PC-9 (cell line): Measurements from ENCODE around the gene B3GALNT1.

ENCODE experiments used
- EZH2 ChIP-seq: fragments of 200-600 bp; sonication (generic); IDR thresholded peaks from 2 replicates; pipeline ENCODE4 v1.8.0; 2017; ENCODE audit warnings: antibody characterized with exemption, low read depth
- TF ChIP-seq, protein P1 (sequence below): fragments of 200-600 bp; sonication (generic); conservative IDR thresholded peaks from 2 replicates; pipeline ENCODE4 v1.6.1; 2017; ENCODE audit warnings: mixed run types, antibody characterized with exemption, mild to moderate bottlenecking, moderate library complexity

- TF ChIP-seq, protein P1, sequence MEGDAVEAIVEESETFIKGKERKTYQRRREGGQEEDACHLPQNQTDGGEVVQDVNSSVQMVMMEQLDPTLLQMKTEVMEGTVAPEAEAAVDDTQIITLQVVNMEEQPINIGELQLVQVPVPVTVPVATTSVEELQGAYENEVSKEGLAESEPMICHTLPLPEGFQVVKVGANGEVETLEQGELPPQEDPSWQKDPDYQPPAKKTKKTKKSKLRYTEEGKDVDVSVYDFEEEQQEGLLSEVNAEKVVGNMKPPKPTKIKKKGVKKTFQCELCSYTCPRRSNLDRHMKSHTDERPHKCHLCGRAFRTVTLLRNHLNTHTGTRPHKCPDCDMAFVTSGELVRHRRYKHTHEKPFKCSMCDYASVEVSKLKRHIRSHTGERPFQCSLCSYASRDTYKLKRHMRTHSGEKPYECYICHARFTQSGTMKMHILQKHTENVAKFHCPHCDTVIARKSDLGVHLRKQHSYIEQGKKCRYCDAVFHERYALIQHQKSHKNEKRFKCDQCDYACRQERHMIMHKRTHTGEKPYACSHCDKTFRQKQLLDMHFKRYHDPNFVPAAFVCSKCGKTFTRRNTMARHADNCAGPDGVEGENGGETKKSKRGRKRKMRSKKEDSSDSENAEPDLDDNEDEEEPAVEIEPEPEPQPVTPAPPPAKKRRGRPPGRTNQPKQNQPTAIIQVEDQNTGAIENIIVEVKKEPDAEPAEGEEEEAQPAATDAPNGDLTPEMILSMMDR = no peak
- TF ChIP-seq EZH2 = no peak
Observed at GRCh38 chr3:161043336-161044035, 61.7 kb downstream of the B3GALNT1 start.
